K562 (cell line): ENCODE data around the gene SOBP. TPM values are rescaled to one million over a fixed set of nuclear protein-coding genes. Genes with fewer than 3 reads are reported as not detected.

Experiments
- ATAC-seq: fragments of 200-7000 bp; cut with Tn5 transposase; 3 replicates; pipeline ENCODE4 v1.9.1; 2020; ENCODE audit warnings: moderate library complexity
- BruUV-seq: library from RNA; stranded (reverse); fragments of 400-500 nt; replicated peaks from 2 replicates; lab custom pipeline; 2021; lab: Mats Ljungman, UMichigan
- CTCF ChIA-PET: fragments of 300-600 bp; formaldehyde crosslinking; extraction: SDS; loops from one replicate; lab custom pipeline; 2021; ENCODE audit warnings: low intra/inter-chr PET ratio; lab: Yijun Ruan, JAX
- POLR2A ChIA-PET: fragments of 300-600, 350-650 bp; sonication (Branson Sonifier 250); formaldehyde crosslinking; extraction: SDS; loops from one replicate; lab custom pipeline; 2021; ENCODE audit warnings: antibody characterized with exemption, inconsistent platforms; lab: Yijun Ruan, JAX
- DNase-seq, 4 experiments: peaks; one replicate each; pipeline versions ENCODE4 v3.0.0 to v3.0.0-alpha.2; 2011 to 2018; ENCODE audit warnings: low spot score in 3 of 4, mixed read lengths in 3 of 4; ENCODE audit errors: extremely low read depth in 1 of 4
- FAIRE-seq: peaks from 2 replicates; lab custom pipeline; 2011; peaks lifted over from hg19 to GRCh38; lab: Jason Lieb, UNC
- H2AFZ ChIP-seq: 2 replicates; pipeline ENCODE4 v1.6.0; 2011; ENCODE audit warnings: low read depth, low read length, control low read depth, inconsistent platforms
- H3K27ac ChIP-seq: fragments of 200-600 bp; 3 replicates; pipeline ENCODE4 v1.8.0; 2011; ENCODE audit warnings: low read depth, mild to moderate bottlenecking, control low read depth, inconsistent platforms, low read length, moderate library complexity, mixed read lengths; ENCODE audit errors: extremely low read depth
- H3K27me3 ChIP-seq, 2 experiments: fragments of 300-600 bp in 1 of 2; 2 replicates in 1 of 2; 3 replicates in 1 of 2; pipeline versions ENCODE4 v1.6.0 to v1.8.0; 2011; ENCODE audit warnings: inconsistent platforms in 2 of 2, low read length in 2 of 2, mild to moderate bottlenecking in 1 of 2, mixed read lengths in 1 of 2, moderate library complexity in 1 of 2; ENCODE audit not compliant: control insufficient read depth in 2 of 2, insufficient read depth in 2 of 2
- H3K36me3 ChIP-seq: fragments of 300-600 bp; 3 replicates; pipeline ENCODE4 v1.8.0; 2011; ENCODE audit warnings: mild to moderate bottlenecking, low read length, inconsistent platforms; ENCODE audit not compliant: control insufficient read depth, insufficient read depth
- H3K4me1 ChIP-seq, 2 experiments: fragments of 200-600 bp in 1 of 2; replicated peaks in 1 of 2; 2 replicates in 1 of 2; 3 replicates in 1 of 2; pipeline versions ENCODE4 v1.5.1 to v1.8.0; 2011; ENCODE audit warnings: inconsistent platforms in 2 of 2, low read length in 2 of 2, mild to moderate bottlenecking in 1 of 2, mixed read lengths in 1 of 2, moderate library complexity in 1 of 2; ENCODE audit not compliant: control insufficient read depth in 2 of 2, insufficient read depth in 2 of 2
- H3K4me2 ChIP-seq: 2 replicates; pipeline ENCODE4 v1.6.1; 2011; ENCODE audit warnings: low read length, control low read depth, inconsistent platforms, mixed read lengths; ENCODE audit not compliant: insufficient read depth
- H3K4me3 ChIP-seq: fragments of 200-600 bp; sonication (generic), shearing (Covaris generic); 2 replicates; pipeline ENCODE4 v1.5.1; 2016; ENCODE audit warnings: control low read depth, inconsistent platforms
- H3K79me2 ChIP-seq: fragments of 200-600 bp; 3 replicates; pipeline ENCODE4 v1.8.0; 2011; ENCODE audit warnings: low read length, inconsistent platforms; ENCODE audit not compliant: control insufficient read depth, insufficient read depth
- H3K9ac ChIP-seq, 2 experiments: 2 replicates each; pipeline versions ENCODE4 v1.6.0 to v1.6.1; 2011; ENCODE audit warnings: low read depth in 2 of 2, low read length in 2 of 2, control low read depth in 1 of 2, inconsistent platforms in 1 of 2, mild to moderate bottlenecking in 1 of 2, mixed read lengths in 1 of 2; ENCODE audit not compliant: insufficient read depth in 1 of 2
- H3K9me1 ChIP-seq: one replicate; pipeline ENCODE4 v1.6.0; 2011; ENCODE audit warnings: inconsistent platforms, mild to moderate bottlenecking, low read length, moderate library complexity; ENCODE audit not compliant: control insufficient read depth, insufficient read depth
- H3K9me3 ChIP-seq: replicated peaks from 2 replicates; pipeline ENCODE4 v1.5.1; 2011; ENCODE audit warnings: low read depth, low read length, inconsistent platforms; ENCODE audit not compliant: control insufficient read depth, insufficient read depth
- H4K20me1 ChIP-seq: replicated peaks from 2 replicates; pipeline ENCODE4 v1.6.1; 2011; ENCODE audit warnings: low read length, inconsistent platforms, mixed read lengths; ENCODE audit not compliant: control insufficient read depth, insufficient read depth
- BACH1 ChIP-seq: fragments of 200-800 bp; sonication (Bioruptor generic); IDR thresholded peaks from 2 replicates; pipeline ENCODE4 v1.6.1; 2016; ENCODE audit warnings: missing genetic modification characterization, missing compliant biosample characterization
- CHCHD3 ChIP-seq: fragments of 250-450 bp; sonication (Bioruptor Pico); IDR thresholded peaks from 2 replicates; pipeline ENCODE4 v2.1.2; 2022; ENCODE audit warnings: mild to moderate bottlenecking
- CSDE1 ChIP-seq, 2 experiments: fragments of 450-650 bp; IDR thresholded peaks; 2 replicates each; pipeline ENCODE4 v1.6.1; 2016; ENCODE audit warnings: mild to moderate bottlenecking in 1 of 2
- HDAC2 ChIP-seq: fragments of 450-650 bp; IDR thresholded peaks from 2 replicates; pipeline ENCODE4 v1.6.1; 2016; ENCODE audit warnings: mild to moderate bottlenecking
- HMG20B ChIP-seq: fragments of 250-450 bp; sonication (Bioruptor Pico); IDR thresholded peaks from 2 replicates; pipeline ENCODE4 v1.5.0; 2021; ENCODE audit warnings: mild to moderate bottlenecking
- KDM1A ChIP-seq, 2 experiments: fragments of 450-650 bp; IDR thresholded peaks; 2 replicates each; pipeline ENCODE4 v1.6.1; 2016; ENCODE audit warnings: mild to moderate bottlenecking in 2 of 2
- MTA2 ChIP-seq: fragments of 450-650 bp; IDR thresholded peaks from 2 replicates; pipeline ENCODE4 v1.6.1; 2016; ENCODE audit warnings: low read depth
- MYC ChIP-seq, 2 experiments: fragments of 250-450 bp in 1 of 2; sonication (Bioruptor Pico) in 1 of 2; IDR thresholded peaks; 2 replicates each; pipeline versions ENCODE4 v1.5.1 to v1.6.1; 2012 to 2021; ENCODE audit warnings: low read depth in 2 of 2, borderline replicate concordance in 1 of 2, improper control_type of control experiment in 1 of 2, low read length in 1 of 2, mild to moderate bottlenecking in 1 of 2, moderate library complexity in 1 of 2
- SMAD3 ChIP-seq: fragments of 450-650 bp; formaldehyde crosslinking; conservative IDR thresholded peaks from 2 replicates; pipeline ENCODE4 v1.4.0; 2020; ENCODE audit warnings: mild to moderate bottlenecking
- YBX1 ChIP-seq: fragments of 450-650 bp; IDR thresholded peaks from 2 replicates; pipeline ENCODE4 v1.7.1; 2016; ENCODE audit warnings: mild to moderate bottlenecking
- ZNF197 ChIP-seq: fragments of 200-800 bp; sonication (Bioruptor generic); IDR thresholded peaks from 2 replicates; pipeline ENCODE4 v1.6.1; 2016; ENCODE audit warnings: low read depth, missing genetic modification characterization, missing compliant biosample characterization
- ZNF41 ChIP-seq: fragments of 250-450 bp; sonication (Bioruptor Pico); conservative IDR thresholded peaks from 2 replicates; pipeline ENCODE4 v1.4.0; 2020; ENCODE audit warnings: mild to moderate bottlenecking
- ZNF699 ChIP-seq: fragments of 250-450 bp; sonication (Bioruptor Pico); IDR thresholded peaks from 2 replicates; pipeline ENCODE4 v1.8.0; 2021; ENCODE audit warnings: mild to moderate bottlenecking, moderate library complexity; ENCODE audit not compliant: insufficient replicate concordance
- ZNF764 ChIP-seq: fragments of 250-450 bp; sonication (Bioruptor Pico); IDR thresholded peaks from 2 replicates; pipeline ENCODE4 v1.4.0; 2020; ENCODE audit warnings: low read depth, mild to moderate bottlenecking, moderate library complexity
- WGBS: fragments of 100-300 bp; shearing (Covaris generic); methylation state at CpG from one replicate; pipeline ENCODE4 v1.1.6; 2016; ENCODE audit warnings: low coverage, mixed read lengths; ENCODE audit not compliant: insufficient coverage; ENCODE audit errors: missing lambda C conversion rate; 5-methylcytosine and 5-hydroxymethylcytosine counted together
- in situ Hi-C: fragments of 300-500 bp; cut with MboI; formaldehyde crosslinking; loops from 4 replicates; pipeline ENCODE4 v1.15.0; 2018; ENCODE audit warnings: inconsistent platforms, mixed read lengths
- intact Hi-C: fragments of 100-400 bp; cut with micrococcal nuclease; formaldehyde crosslinking; loops from 2 replicates; pipeline ENCODE4 v1.14.2; 2022
- polyA plus RNA-seq, 8 experiments: library from polyadenylated mRNA; depleted of rRNA in 4 of 8; stranded (reverse) in 5 of 8; unstranded in 3 of 8; fragments of >200 nt; fragmentation: Nextera tagmentation in 2 of 8; fragmentation: Illumina TruSeq in 1 of 8; extraction: Ambion mirVana in 2 of 8; extraction: Trizol in 1 of 8; gene quantifications; 2 replicates each; pipeline versions ENCODE4 v1.2.1 to v1.2.3, GENCODE V29; 2011 to 2014; ENCODE audit warnings: inconsistent platforms in 1 of 8, missing spikeins in 1 of 8
- total RNA-seq, 7 experiments: library from RNA; depleted of rRNA in 6 of 7; stranded (reverse); fragments of >200 nt in 6 of 7; fragmentation: Illumina TruSeq in 2 of 7; extraction: Trizol in 2 of 7; gene quantifications; 2 replicates each; pipeline versions ENCODE4 v1.2.1 to v1.2.3, GENCODE V29; 2011 to 2021; ENCODE audit warnings: low replicate concordance in 1 of 7
- TF ChIP-seq, protein P1 (sequence below): IDR thresholded peaks from 2 replicates; pipeline ENCODE4 v1.6.1; 2011; ENCODE audit warnings: borderline replicate concordance, low read depth, mild to moderate bottlenecking, moderate library complexity, low read length; ENCODE audit not compliant: insufficient read depth, poor library complexity, severe bottlenecking
- TF ChIP-seq, protein P2 (sequence below): IDR thresholded peaks from 3 replicates; pipeline ENCODE4 v1.6.1; 2011; ENCODE audit warnings: borderline replicate concordance, mild to moderate bottlenecking; ENCODE audit not compliant: insufficient read length, insufficient read depth
- TF ChIP-seq, protein P3 (sequence below), 3 experiments: fragments of 200-800 bp in 1 of 3; fragments of 250-450 bp in 1 of 3; fragments of 450-650 bp in 1 of 3; sonication (Bioruptor Pico) in 1 of 3; sonication (Bioruptor generic) in 1 of 3; formaldehyde crosslinking in 1 of 3; IDR thresholded peaks; 2 replicates each; pipeline versions ENCODE4 v1.6.1 to v1.8.0; 2016 to 2022; ENCODE audit warnings: mild to moderate bottlenecking in 2 of 3, missing genetic modification characterization in 2 of 3, missing compliant biosample characterization in 1 of 3, moderate library complexity in 1 of 3

Gene SOBP
- total and polyA plus RNA-seq, 9 of the 15 experiments (the other 6 are each of a cell fraction or from before 2014, with no cell fraction given): 0.16 TPM; not detected in 8

DNA sequence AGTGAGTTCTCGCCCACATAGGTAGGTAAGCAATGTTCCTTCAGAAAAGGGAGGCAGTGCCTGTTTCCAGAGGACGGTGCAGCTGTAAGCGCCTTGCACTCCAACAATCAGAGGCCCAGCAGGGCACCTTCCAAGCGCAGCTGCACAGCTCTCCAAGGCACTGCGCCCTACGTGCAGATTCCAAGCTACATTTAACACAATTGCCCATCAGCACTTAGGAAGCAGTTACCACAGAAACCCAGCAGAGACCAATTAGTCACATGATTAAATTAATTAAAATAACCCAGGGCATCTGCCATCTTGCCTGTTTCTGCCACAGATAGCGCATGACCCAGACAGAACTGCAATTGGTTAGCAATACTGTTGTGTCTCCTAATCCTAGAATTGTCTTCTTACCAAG lies 65.5 kb downstream of the SOBP start:
- Histone ChIP-seq H3K4me3 (no peak overlapping the region), H3K9me1 (no peaks in the 10 kb centered on the region), H3K36me3 (no peaks in the 10 kb centered on the region), H3K9ac (no peak overlapping the region), H3K27ac (no peak overlapping the region), H3K4me1 (no peaks in the 10 kb centered on the region), H4K20me1 (no peaks in the 10 kb centered on the region), H3K9me3 (no peaks in the 10 kb centered on the region), H2AFZ (no peak overlapping the region), H3K79me2 (no peaks in the 10 kb centered on the region), H3K27me3 (peaks cover 12 to 26% of the 10 kb centered on the region in 2 experiments; a peak in 4 of 5 replicates), H3K4me2 (no peak overlapping the region)
- ChIA-PET POLR2A (no interaction called here), CTCF (no interaction called here)
- no peak for DNase-seq
- WGBS: 1% methylated on average over 7 of the region's 7 CpGs
- no peak for FAIRE-seq
- in situ Hi-C loops (no loop called here), intact Hi-C loops (no loop called here)
- no peak for ATAC-seq
- BruUV-seq: no TSS peak
- TF ChIP-seq MTA2 (no peak), ZNF41 (CRISPR knock-in tag) (no peak), ZNF197 (CRISPR knock-in tag) (no peak), CHCHD3 (CRISPR knock-in tag) (no peak), YBX1 (no peak), ZNF699 (CRISPR knock-in tag) (no peak), MYC (IDR thresholded peaks at IDR 0.05; ENCODE audit: low read depth, low read length) (no peak), MYC (CRISPR knock-in tag; IDR thresholded peaks at IDR 0.05; ENCODE audit: borderline replicate concordance, low read depth) (no peak), ZNF764 (no peak), SMAD3 (CRISPR knock-in tag) (no peak), KDM1A (IDR thresholded peaks at IDR 0.05) (no peak), CSDE1 (IDR thresholded peaks at IDR 0.05) (no peak), HMG20B (CRISPR knock-in tag) (no peak), BACH1 (tag) (no peak), HDAC2 (no peak)
- TF ChIP-seq, protein P1, sequence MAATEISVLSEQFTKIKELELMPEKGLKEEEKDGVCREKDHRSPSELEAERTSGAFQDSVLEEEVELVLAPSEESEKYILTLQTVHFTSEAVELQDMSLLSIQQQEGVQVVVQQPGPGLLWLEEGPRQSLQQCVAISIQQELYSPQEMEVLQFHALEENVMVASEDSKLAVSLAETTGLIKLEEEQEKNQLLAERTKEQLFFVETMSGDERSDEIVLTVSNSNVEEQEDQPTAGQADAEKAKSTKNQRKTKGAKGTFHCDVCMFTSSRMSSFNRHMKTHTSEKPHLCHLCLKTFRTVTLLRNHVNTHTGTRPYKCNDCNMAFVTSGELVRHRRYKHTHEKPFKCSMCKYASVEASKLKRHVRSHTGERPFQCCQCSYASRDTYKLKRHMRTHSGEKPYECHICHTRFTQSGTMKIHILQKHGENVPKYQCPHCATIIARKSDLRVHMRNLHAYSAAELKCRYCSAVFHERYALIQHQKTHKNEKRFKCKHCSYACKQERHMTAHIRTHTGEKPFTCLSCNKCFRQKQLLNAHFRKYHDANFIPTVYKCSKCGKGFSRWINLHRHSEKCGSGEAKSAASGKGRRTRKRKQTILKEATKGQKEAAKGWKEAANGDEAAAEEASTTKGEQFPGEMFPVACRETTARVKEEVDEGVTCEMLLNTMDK: no peak
- TF ChIP-seq, protein P2, sequence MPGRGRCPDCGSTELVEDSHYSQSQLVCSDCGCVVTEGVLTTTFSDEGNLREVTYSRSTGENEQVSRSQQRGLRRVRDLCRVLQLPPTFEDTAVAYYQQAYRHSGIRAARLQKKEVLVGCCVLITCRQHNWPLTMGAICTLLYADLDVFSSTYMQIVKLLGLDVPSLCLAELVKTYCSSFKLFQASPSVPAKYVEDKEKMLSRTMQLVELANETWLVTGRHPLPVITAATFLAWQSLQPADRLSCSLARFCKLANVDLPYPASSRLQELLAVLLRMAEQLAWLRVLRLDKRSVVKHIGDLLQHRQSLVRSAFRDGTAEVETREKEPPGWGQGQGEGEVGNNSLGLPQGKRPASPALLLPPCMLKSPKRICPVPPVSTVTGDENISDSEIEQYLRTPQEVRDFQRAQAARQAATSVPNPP: no peak
- TF ChIP-seq, protein P3, sequence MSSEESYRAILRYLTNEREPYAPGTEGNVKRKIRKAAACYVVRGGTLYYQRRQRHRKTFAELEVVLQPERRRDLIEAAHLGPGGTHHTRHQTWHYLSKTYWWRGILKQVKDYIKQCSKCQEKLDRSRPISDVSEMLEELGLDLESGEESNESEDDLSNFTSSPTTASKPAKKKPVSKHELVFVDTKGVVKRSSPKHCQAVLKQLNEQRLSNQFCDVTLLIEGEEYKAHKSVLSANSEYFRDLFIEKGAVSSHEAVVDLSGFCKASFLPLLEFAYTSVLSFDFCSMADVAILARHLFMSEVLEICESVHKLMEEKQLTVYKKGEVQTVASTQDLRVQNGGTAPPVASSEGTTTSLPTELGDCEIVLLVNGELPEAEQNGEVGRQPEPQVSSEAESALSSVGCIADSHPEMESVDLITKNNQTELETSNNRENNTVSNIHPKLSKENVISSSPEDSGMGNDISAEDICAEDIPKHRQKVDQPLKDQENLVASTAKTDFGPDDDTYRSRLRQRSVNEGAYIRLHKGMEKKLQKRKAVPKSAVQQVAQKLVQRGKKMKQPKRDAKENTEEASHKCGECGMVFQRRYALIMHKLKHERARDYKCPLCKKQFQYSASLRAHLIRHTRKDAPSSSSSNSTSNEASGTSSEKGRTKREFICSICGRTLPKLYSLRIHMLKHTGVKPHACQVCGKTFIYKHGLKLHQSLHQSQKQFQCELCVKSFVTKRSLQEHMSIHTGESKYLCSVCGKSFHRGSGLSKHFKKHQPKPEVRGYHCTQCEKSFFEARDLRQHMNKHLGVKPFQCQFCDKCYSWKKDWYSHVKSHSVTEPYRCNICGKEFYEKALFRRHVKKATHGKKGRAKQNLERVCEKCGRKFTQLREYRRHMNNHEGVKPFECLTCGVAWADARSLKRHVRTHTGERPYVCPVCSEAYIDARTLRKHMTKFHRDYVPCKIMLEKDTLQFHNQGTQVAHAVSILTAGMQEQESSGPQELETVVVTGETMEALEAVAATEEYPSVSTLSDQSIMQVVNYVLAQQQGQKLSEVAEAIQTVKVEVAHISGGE (CRISPR knock-in tag; IDR thresholded peaks at IDR 0.05): no peak
